ENCODE measurements around the gene RAP1GDS1.

Gene RAP1GDS1, protein sequence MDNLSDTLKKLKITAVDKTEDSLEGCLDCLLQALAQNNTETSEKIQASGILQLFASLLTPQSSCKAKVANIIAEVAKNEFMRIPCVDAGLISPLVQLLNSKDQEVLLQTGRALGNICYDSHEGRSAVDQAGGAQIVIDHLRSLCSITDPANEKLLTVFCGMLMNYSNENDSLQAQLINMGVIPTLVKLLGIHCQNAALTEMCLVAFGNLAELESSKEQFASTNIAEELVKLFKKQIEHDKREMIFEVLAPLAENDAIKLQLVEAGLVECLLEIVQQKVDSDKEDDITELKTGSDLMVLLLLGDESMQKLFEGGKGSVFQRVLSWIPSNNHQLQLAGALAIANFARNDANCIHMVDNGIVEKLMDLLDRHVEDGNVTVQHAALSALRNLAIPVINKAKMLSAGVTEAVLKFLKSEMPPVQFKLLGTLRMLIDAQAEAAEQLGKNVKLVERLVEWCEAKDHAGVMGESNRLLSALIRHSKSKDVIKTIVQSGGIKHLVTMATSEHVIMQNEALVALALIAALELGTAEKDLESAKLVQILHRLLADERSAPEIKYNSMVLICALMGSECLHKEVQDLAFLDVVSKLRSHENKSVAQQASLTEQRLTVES

DNA sequence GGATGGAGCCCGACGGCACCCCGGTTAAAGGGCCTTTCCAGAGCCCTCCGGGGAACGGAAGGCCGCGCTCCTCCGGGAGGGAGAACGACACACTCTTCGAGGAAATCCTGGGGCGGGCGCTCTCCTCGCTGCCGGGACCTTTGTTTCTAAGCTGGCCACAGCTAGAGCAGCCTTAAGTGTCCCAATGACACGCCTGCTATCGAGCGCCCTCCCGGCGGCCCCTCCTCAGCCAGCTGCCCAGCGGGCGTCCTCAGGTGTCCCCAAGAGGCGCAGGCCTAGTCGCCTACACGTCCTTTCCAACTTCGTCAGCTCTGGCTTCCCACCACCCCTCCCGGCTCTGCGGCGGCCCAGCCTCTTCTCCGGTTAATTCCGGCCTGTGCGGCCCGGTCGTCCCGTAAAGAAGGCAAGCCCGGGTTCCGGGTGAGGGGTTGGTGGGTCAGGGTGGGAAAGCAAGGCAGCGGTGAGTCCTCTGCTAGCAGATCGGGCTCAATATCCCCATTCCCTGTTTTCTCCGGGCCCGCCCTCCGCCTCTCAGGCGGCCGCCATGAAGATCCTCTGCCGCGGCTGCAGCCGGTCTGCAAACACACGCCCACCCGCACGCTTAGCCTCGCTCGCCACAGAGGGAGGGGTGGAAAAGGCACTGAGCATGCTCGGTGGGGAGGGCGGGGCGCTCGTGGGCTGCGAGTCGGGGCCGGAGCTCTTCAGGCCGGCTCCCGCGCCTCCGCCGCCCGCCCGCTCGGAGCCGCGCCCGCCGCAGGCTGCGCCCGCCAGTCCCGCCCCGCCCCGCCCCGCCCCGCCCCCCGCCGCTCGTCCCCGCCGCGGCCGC lies at the start of gene RAP1GDS1:
TSS of gene RAP1GDS1 (plus strand) at position 806 of the 826 bp plus-strand sequence. CDS start 182 bp downstream, outside the sequence.
- peak; percentile 93 for DNase-seq (ENCODE audit: low spot score)

DNA sequence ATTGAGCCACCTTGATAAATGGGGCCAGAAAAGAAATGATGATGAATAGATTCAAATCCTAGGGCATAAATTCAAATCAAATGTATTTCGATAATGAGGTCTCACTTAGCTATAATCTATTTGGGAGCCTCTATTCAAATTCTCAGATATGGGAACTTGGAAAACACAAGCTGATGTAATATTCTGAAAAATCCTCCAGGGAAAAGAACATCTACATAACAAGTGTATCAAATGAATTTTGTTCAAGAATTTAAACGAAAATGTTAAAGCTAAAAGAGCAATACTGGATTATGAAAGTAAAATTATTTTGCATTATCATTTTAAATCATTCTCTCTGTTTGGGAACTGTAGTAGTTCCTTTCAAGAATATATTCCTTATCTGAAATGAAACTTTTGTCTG lies 38.9 kb upstream of the RAP1GDS1 start:
- no peak for DNase-seq (ENCODE audit: low spot score)

DNA sequence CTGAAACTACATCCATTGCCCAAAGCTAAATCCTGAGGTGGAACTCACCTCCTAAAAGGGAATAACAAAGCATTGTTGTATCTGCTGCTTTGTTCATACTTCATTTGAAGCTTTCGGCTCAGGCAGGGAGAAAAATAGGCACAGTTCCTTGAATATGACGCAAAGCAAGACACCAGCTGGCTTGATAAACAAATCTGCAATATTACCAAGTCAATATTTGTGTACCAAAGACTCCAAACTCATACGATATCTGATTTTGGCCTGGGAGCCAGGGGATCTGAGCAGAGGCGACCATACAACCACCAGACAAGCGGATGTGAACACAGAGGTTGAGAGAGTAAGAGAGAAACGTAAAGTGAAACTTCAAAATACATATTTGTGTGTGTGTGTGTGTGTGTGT lies 34.8 kb upstream of the RAP1GDS1 start:
- no peak for DNase-seq (ENCODE audit: low spot score)

DNA sequence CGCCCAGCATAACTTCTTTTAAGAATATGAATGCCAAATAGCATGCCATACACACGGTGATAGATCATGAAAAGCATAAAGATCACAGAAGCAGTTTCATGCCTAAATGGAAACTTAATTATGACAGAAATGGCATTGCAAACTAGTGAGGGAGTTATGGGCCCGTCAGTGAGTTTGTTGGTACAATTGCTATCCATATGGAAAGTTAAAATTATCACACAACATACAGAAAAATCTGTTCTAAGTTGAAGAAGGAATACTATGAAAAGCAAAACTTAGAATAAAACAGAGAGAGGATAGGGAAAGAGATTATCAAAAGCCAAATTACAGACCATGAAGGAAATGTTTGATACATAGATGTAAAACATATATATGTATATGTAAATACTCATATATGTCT lies 30.2 kb upstream of the RAP1GDS1 start:
- no peak for DNase-seq (ENCODE audit: low spot score)

DNA sequence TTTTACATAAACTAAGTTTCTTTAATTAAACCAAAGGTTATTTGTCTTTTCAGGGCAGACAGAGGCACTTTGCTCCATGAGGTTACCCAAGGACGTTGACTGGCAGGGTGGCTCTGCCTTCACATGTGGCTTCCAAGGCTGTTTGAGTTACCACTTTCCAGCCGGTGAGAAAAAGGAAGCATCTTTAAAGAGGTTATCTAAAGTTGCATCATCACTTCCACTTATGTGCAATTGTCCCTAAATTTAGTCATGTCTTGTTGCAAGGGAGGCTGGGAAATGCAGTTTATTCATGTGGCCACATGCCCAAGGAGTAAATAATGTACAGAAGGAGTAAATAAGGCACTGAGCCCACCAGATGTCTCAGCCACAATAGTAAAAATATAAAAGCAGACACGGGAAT lies 29.0 kb upstream of the RAP1GDS1 start:
- no peak for DNase-seq (ENCODE audit: low spot score)

DNA sequence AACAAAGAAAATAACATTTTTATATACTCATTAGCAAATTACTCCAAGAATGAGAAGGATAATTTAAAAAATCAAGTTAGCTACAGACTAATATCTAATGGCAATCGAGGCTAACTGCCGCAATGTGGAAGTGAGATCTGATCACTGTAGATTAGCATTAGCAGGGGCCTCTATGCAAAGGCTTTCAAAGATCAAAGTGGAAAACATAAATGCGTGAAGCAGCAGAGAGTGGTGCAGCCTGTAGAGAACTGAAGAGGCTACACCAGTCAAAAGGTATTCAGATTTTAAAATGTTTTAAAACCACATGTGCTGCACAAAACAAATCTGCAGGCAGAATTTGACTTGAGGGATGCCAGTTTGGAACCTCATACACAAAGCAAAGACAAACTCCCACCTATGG lies 24.0 kb upstream of the RAP1GDS1 start:
- DNase-seq (ENCODE audit: low spot score): no peak

DNA sequence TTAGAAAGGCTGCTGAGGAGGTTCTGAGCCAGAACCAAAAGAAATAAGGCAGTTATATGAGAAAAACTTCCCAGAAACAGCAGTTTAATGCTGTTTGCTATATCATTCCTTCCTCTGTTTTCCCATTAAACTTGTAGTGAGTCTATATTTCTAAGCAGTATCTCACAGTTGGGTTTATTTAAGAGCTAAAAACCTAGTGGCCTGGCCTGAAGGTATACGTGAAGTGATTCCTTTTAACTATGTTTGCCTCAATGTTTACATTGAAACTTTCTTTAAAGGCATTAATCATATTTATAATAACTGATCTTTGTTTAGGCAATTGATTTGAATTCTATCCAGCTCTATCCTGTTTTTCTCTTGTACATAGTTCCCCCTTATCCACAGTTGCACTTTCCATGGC lies 19.1 kb upstream of the RAP1GDS1 start:
- DNase-seq (ENCODE audit: low spot score): no peak

DNA sequence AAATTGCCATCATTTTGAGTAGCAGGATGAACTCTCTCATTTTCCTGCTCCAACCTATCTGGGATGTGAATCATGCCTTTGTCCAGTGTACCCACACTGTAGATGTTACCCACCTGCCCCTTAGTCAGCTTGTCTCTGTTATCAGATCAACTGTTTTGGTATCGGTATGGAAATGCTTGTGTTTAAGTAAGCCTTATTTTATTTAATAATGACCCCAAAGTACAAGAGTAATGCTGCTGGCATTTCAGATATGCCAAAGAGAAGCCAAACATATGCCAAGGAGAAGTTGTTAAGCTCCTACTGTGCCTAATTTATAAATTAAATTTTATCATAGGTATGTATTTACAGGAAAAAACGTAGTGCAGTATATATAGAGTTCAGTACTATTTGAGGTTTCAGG lies 18.6 kb upstream of the RAP1GDS1 start:
- DNase-seq (ENCODE audit: low spot score): no peak

DNA sequence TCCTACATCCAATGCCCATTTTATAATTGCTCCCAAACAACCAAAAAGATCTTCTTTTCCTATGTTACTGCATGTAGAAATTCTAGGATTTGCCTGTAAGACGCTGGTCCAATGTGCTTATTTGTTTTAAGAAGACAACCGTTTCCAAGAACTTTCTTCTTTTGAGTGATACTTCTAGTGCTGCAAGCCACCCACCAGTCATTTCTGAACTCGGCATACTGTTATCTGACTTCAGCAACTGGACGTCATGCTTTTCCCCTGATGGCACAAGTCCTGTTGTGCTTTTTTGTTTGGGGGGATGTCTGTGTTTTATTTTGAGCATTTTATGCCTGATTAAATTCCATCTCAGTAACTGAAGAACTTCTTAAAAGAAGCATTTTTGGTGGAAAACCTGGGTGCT lies 16.0 kb upstream of the RAP1GDS1 start:
- DNase-seq (ENCODE audit: low spot score): no peak

DNA sequence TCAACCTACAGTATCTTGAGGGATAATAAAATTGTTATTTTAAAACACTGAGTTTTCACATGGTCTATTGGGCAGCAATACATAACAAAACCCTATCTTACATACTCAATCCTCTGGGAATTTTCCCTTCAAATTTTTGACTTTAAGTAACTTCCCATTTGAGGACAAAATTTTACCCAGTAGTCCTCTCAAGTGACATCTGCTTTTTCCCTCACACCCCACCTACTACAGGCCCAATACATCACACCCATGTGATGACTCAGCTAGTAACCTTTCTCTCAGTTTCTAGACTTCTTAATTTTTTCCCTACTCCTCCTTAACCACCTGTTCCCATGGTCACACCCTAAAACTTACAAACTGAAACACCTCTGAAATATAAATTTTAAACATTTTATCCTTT lies 12.2 kb upstream of the RAP1GDS1 start:
- DNase-seq (ENCODE audit: low spot score): no peak

DNA sequence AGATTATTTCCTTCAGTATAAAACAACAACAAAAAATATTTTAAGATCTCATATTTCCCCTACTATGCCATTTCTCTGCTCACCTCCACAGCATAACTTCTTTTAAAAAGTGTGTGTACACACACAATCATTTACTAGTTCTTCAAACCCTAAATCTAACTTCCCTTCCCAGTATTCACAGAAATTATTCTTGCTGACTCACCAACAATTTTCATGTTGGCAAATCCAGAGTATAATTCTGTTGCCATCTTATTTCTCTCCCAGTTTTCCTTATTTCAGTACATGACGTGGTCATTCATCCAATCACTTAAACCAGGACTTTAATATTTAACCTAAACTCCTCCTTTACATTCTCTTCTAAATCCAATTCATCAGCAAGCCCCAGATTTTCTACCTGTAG lies 11.4 kb upstream of the RAP1GDS1 start:
- DNase-seq (ENCODE audit: low spot score): no peak

DNA sequence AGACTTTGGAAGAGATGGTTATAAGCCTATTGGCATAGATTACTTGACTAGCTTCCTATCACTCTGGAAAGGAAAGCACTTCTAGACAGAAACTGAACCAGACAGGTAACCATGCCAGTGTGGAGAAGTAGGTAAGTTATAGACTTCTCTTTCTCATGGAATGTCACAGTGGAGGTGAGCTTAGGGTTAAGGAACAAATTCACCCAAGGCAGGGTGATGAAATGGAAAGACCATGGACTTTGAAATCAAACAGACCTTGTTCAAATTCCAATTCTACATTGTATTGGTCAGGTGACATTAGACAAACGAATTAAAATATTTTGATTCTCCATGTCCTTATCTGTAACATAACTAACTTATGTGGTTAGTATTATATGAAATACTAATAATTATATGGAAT lies 7.7 kb upstream of the RAP1GDS1 start:
- no peak for DNase-seq (ENCODE audit: low spot score)

DNA sequence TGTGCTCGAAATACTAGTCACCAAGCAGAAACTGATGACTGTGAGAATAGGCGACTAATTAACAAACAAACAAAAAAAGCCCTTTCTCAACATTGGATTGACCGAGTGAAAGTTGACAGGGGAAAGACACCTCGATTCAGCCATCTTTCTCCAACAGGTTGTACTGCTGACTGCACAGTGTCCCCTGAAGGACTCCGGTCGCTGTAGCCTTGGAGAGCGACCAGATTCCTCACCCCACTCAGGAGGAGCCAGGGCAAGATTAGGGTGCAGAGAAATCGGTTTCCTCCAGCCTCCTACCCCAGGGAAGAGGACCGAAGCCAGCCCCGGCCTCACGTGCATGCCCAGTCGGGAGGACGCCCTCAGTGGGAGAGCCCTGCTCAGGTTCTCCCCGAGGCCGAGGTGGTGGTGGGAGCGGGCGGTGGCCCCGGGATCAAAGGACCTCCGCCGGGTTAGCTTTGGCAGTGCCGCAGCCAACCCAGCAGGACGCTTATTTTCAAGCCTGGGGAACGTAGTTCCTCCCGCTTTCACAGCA lies 1.1 kb upstream of the RAP1GDS1 start:
- DNase-seq (ENCODE audit: low spot score): no peak

DNA sequence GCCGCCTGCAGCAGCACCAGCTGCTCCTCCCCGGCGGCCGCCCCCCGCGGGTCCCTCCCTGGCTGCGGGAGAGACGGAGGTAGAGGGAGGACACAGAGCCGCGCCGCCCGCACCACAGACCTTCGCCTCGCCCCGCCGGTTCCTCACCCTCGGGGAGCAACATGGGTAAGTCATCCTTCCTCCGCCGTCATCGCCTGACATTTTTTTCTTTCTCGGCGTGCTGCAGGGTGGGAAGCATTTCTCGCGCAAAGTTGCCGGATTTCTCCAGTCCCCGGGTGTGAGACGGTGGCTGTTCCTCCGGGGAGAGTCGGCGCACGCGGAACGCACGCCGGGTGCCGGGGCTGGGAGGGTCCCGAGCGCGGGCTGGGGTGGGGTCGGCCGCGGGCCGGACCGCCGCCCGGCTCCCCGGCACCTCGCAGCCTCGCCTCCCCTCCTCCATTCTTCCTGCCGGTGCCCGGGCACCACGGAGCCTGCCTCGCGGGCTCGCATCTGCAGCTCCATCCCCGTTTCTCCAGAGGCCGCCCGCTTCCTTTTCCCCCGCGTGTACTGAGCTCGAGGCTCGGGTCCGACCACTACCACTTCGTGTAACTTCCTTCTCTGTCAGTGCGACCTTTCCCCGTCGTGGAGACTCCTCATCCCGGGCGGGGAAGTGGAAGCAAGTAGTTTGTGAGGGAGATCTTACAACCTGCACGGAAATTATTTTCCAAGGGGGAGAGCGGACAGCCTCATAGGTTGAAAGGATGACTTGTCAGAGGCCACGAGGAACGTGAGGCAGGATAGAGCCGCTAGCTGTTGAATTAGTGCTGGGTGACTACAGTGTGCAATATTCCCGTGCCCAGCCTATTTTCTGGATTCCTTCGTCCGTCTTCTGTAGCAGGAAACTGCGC lies 464 bp downstream of the RAP1GDS1 start:
- peak; percentile 17 for DNase-seq (ENCODE audit: low spot score)

DNA sequence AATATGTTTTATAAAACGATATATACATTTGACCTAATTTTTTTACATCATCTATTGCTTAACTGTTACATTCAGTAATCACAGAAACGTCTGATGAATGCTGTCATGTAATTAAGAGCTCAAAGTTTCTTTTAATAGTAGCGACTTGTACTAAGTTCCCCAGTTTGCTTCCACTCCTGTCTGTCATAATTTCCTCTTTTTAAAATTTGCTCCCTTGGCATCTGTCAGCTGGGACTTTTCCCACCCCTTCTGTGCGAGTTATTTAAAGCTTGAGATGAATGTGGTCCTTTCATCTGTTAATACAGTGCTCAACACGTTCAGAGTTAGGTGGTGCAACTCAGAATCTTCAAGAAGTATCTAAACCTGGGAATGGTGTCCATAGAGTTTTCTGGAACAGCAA lies 1.2 kb downstream of the RAP1GDS1 start:
- DNase-seq (ENCODE audit: low spot score): no peak

DNA sequence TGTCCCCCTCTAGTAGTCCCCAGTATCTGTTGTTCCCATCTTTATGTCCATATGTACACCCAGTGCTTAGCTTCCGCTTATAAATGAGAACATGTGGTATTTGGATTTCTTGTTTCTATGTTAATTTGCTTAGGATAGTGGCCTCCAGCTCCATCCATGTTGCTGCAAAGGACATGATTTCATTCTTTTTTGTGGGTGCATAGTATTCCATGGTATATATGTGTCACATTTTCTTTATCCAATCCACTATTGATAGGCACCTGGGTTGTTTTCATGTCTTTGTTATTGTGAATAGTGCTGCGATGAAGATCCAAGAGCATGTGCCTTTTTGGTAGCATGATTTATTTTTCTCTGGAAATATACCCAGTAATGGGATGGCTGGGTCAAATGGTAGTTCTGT lies 6.3 kb downstream of the RAP1GDS1 start:
- DNase-seq (ENCODE audit: low spot score): no peak

DNA sequence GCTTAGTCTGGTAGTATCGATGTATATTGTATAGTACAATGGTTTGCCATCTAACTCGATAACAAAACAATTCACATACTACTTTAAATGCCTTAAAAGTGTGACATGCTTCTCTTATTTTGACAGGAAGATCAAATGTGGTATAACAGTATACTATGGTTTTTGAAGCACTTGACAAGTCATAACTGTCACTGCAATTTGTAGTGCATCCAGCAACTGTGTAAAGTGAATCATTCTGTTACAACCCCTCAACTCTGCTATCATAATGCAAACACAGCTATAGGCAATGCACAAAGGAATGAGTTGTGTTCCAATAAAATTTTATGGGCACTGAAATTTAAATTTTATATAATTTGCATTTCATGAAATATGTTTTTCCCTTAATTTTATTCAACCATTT lies 14.0 kb downstream of the RAP1GDS1 start:
- DNase-seq (ENCODE audit: low spot score): no peak

DNA sequence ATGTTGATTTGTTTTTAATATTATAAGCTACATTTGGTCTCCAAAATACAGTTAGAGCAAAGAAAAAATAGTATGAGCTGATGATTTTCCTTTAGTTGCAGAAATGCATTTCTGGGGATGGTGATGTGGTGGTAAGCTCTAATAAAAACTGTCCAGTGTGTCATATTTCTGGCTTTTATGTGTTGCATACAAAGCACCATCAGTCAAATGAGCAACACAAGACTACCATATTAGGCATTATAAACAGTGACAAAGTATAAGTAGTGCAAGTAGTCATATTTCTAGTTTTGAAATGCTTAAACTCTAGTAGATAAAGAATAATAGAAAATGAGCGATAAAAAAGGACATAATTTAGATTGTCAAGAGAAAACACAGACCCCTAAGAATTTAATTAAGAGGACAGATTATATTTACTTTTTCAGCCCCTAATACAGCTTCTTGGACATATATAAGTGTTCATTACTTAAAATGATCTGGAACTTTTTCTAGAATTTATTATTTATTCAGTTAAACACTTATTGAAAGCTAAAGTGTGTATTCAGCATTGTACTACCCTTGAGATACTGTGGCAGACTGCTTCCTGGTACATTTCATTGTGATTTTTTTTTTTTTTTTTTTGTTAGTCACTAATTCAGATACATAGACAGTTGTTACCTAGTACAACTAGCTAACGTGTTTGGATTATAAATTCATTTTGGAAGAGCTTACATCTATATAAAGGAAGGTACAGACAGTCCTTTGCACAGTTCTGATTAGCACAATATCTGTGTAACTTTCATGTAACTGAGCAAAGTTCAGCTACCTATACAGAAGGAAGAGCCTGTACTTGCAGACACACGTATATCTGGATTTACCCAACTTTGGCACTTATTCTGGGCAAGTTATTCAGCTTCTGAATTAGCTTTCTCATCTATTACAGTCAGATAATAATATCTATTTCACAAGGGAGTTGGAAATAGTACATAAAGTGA lies 22.3 kb downstream of the RAP1GDS1 start:
- DNase-seq (ENCODE audit: low spot score): no peak

DNA sequence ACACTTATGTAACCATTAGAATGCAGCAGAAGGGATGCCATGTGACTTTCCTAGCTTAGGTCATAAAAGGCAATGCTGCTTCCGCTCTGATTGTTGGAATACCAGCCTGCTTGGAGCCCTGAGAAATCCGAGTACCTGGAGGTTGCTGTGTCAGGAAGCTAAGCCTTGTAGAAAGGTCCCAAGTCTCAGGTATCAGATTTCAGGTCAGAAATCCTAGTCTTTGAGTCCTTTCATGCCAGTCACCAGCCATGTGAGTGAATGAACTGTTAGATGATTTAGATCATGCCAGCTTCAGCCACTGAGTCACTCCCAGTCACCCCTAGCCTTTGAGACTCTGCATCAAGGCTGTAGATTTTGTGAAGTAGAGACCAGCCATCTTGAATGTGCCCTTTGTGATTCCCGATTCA lies 23.5 kb downstream of the RAP1GDS1 start:
- no peak for DNase-seq (ENCODE audit: low spot score)

DNA sequence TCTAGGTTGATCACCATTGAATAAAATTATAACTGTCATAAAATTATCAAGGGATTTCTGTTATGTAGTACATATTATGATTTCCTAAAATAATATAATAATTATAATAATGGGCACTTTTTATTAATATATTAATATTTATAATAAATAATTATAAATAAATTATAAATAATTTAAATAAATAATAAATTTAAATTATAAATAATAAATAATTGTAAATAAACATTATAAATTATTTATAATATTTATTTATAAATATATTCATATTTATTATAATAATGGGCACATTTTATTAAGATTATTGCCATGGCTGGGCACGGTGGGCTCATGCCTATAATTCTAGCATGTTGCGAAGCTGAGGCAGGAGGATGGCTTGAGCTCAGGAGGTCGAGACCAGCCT lies 24.5 kb downstream of the RAP1GDS1 start:
- DNase-seq (ENCODE audit: low spot score): no peak

All from CD4-positive, alpha-beta T cell treated with Interleukin-2 at 100 ng/mL for 4 hours (primary cell).